Renal pelvis (tissue), 4 donors: Measurements from ENCODE around the gene PDE3A. TPM values are rescaled to one million over a fixed set of nuclear protein-coding genes. Genes with fewer than 3 reads are reported as not detected.

Experiments used
- DNase-seq: peaks from one replicate; pipeline ENCODE4 v3.0.0-alpha.2; 2013
- polyA plus RNA-seq, 3 donors: library from polyadenylated mRNA; unstranded; fragments of 120-200 nt; gene quantifications; one replicate each; pipeline ENCODE4 v1.2.1, GENCODE V29; 2013; ENCODE audit not compliant: insufficient read length in 3 of 3

The PDE3A gene
- polyA plus RNA-seq, 3 donors: 19.7 to 23.9 (median 22.1) TPM

GRCh38 chr12:20491290-20491689 lies 123.0 kb downstream of the PDE3A start:
- DNase-seq: no peak

GRCh38 chr12:20492251-20492760 lies 124.0 kb downstream of the PDE3A start:
- DNase-seq: no peak

GRCh38 chr12:20493934-20494333 lies 125.6 kb downstream of the PDE3A start:
- DNase-seq: no peak

- DNase-seq: no peak
Measured at GRCh38 chr12:20494851-20495250, 126.5 kb downstream of the PDE3A start.

GRCh38 chr12:20495997-20496396 lies 127.7 kb downstream of the PDE3A start:
- DNase-seq: no peak

GRCh38 chr12:20497707-20498106 lies 129.4 kb downstream of the PDE3A start:
- DNase-seq: no peak

GRCh38 chr12:20501958-20502357 lies 133.6 kb downstream of the PDE3A start:
- DNase-seq: no peak

GRCh38 chr12:20503858-20504257 lies 135.5 kb downstream of the PDE3A start:
- DNase-seq: no peak

- DNase-seq: no peak
Measured at GRCh38 chr12:20505056-20505455, 136.7 kb downstream of the PDE3A start.

GRCh38 chr12:20507056-20507455 lies 138.7 kb downstream of the PDE3A start:
- no peak for DNase-seq

GRCh38 chr12:20507711-20508110 lies 139.4 kb downstream of the PDE3A start:
- DNase-seq: no peak

- no peak for DNase-seq
Measured at GRCh38 chr12:20508359-20508758, 140.0 kb downstream of the PDE3A start.

GRCh38 chr12:20508962-20509361 lies 140.6 kb downstream of the PDE3A start:
- no peak for DNase-seq

- no peak for DNase-seq
Measured at GRCh38 chr12:20510811-20511210, 142.5 kb downstream of the PDE3A start.

- DNase-seq: no peak
Measured at GRCh38 chr12:20513189-20513588, 144.9 kb downstream of the PDE3A start.

- no peak for DNase-seq
Measured at GRCh38 chr12:20514598-20514997, 146.3 kb downstream of the PDE3A start.

GRCh38 chr12:20520532-20520931 lies 152.2 kb downstream of the PDE3A start:
- no peak for DNase-seq

GRCh38 chr12:20523658-20524057 lies 155.3 kb downstream of the PDE3A start:
- DNase-seq: no peak

- no peak for DNase-seq
Measured at GRCh38 chr12:20524113-20524512, 155.8 kb downstream of the PDE3A start.

GRCh38 chr12:20525064-20525610 lies 156.8 kb downstream of the PDE3A start:
- DNase-seq: no peak

GRCh38 chr12:20527417-20528163 lies 159.3 kb downstream of the PDE3A start:
- DNase-seq: peak; percentile 42

GRCh38 chr12:20528208-20528607 lies 159.9 kb downstream of the PDE3A start:
- no peak for DNase-seq

GRCh38 chr12:20546267-20546666 lies 177.9 kb downstream of the PDE3A start:
- DNase-seq: no peak
